Duodenal mucosa (tissue), 2 donors: Measurements from ENCODE around the gene RNLS.
"Not testable (repeated sequence)": the region's sequence is repeated elsewhere in the genome, so short reads cannot be mapped to it uniquely, and the experiment has no call there.

Experiments used
- H3K27ac ChIP-seq: one replicate; pipeline ENCODE4 v1.7.0; 2013; ENCODE audit warnings: low read depth, low read length
- H3K27me3 ChIP-seq, 2 donors: one replicate each; pipeline ENCODE4 v1.7.0; 2013; ENCODE audit warnings: low read length in 2 of 2, control low read depth in 1 of 2; ENCODE audit not compliant: insufficient read depth in 2 of 2, control insufficient read depth in 1 of 2
- H3K36me3 ChIP-seq, 2 donors: one replicate each; pipeline ENCODE4 v1.7.0; 2013; ENCODE audit warnings: low read length in 2 of 2, control low read depth in 1 of 2; ENCODE audit not compliant: insufficient read depth in 2 of 2, control insufficient read depth in 1 of 2
- H3K4me1 ChIP-seq, 2 donors: one replicate each; pipeline ENCODE4 v1.7.0; 2013; ENCODE audit warnings: low read length in 2 of 2, control low read depth in 1 of 2; ENCODE audit not compliant: insufficient read depth in 2 of 2, control insufficient read depth in 1 of 2
- H3K4me3 ChIP-seq, 2 donors: one replicate each; pipeline ENCODE4 v1.7.0; 2013; ENCODE audit warnings: low read length in 2 of 2, low read depth in 1 of 2
- H3K9ac ChIP-seq, 2 donors: one replicate each; pipeline ENCODE4 v1.7.0; 2013; ENCODE audit warnings: low read length in 2 of 2, low read depth in 1 of 2
- H3K9me3 ChIP-seq, 2 donors: one replicate each; pipeline ENCODE4 v1.7.0; 2013; ENCODE audit warnings: low read length in 2 of 2, control low read depth in 1 of 2; ENCODE audit not compliant: control insufficient read depth in 1 of 2

The RNLS gene

GRCh38 chr10:88291289-88292184, 291.6 kb downstream of the RNLS start:
- no peaks in the 10 kb centered on the region for H3K36me3 ChIP-seq
- no peaks in the 10 kb centered on the region for H3K27me3 ChIP-seq
- H3K27ac ChIP-seq = no peak overlapping the region
- H3K9ac ChIP-seq = no peak overlapping the region
- H3K9me3 ChIP-seq = no peaks in the 10 kb centered on the region
- H3K4me3 ChIP-seq = no peak overlapping the region
- H3K4me1 ChIP-seq = no peaks in the 10 kb centered on the region

- H3K27ac ChIP-seq = no peak overlapping the region
- no peaks in the 10 kb centered on the region for H3K27me3 ChIP-seq
- H3K4me1 ChIP-seq = no peaks in the 10 kb centered on the region
- no peak overlapping the region for H3K9ac ChIP-seq
- no peak overlapping the region for H3K4me3 ChIP-seq
- H3K36me3 ChIP-seq = no peaks in the 10 kb centered on the region
- no peaks in the 10 kb centered on the region for H3K9me3 ChIP-seq
Observed at GRCh38 chr10:88289342-88289741, 293.8 kb downstream of the RNLS start.

- H3K9ac ChIP-seq = no peak overlapping the region
- no peak overlapping the region for H3K27ac ChIP-seq
- no peaks in the 10 kb centered on the region for H3K9me3 ChIP-seq
- no peaks in the 10 kb centered on the region for H3K27me3 ChIP-seq
- H3K4me1 ChIP-seq = no peaks in the 10 kb centered on the region
- H3K4me3 ChIP-seq = no peak overlapping the region
- H3K36me3 ChIP-seq = no peaks in the 10 kb centered on the region
Observed at GRCh38 chr10:88288320-88289059, 294.6 kb downstream of the RNLS start.

- Histone ChIP-seq H3K27me3 (no peaks in the 10 kb centered on the region), H3K9me3 (no peaks in the 10 kb centered on the region), H3K9ac (no peak overlapping the region), H3K4me1 (no peaks in the 10 kb centered on the region), H3K36me3 (no peaks in the 10 kb centered on the region), H3K4me3 (no peak overlapping the region), H3K27ac (no peak overlapping the region)
Observed at GRCh38 chr10:88286030-88286429, 297.1 kb downstream of the RNLS start.

GRCh38 chr10:88281592-88282347, 301.3 kb downstream of the RNLS start:
- H3K9ac ChIP-seq = no peak overlapping the region
- H3K27ac ChIP-seq = no peak overlapping the region

DNA sequence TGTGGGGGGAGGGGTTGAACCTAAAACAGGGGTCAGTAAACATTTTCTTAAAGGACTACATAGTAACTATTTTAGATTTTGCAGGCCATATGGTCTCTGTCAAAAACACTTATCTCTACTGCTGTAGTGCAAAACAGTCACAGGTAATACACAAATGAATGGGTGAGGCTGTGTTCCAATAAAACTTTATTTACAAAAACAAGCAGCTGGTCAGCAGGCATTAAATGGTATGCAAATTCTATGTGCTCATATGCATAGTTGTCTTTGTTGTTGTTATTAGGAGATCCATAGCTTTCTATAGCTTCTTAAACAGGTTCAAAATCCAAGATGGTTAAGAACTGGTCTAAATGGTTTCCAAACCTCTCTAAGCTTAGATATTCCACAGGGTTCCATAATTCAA, 302.6 kb downstream of the RNLS start:
- Histone ChIP-seq H3K27me3 (no peaks in the 10 kb centered on the region), H3K9ac (no peak overlapping the region), H3K4me3 (no peak overlapping the region), H3K36me3 (no peaks in the 10 kb centered on the region), H3K9me3 (no peaks in the 10 kb centered on the region), H3K4me1 (no peaks in the 10 kb centered on the region), H3K27ac (no peak overlapping the region)

More at GRCh38 chr10:88281592-88282347, 301.3 kb downstream of the RNLS start:
- Histone ChIP-seq H3K4me3 (no peak overlapping the region), H3K27me3 (no peaks in the 10 kb centered on the region), H3K9me3 (no peaks in the 10 kb centered on the region), H3K36me3 (no peaks in the 10 kb centered on the region), H3K4me1 (no peaks in the 10 kb centered on the region)

DNA sequence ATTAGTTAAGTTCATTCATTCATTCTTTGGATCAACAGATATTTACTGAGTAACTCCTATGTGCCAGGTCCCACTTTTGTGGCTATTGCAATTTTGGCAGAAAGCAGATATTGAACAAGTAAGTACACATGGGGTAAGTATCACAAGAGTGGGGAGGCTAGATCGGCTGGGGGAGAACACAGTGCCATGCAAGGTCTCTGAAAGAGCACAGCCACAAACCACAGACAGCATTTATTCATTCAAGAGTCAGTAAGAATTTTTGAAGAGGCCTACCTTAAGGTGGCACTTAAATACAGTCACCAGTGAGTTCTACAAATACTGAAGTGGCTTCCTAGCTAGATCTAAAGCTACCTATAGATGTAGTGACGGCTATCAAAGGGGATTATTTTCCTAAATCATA, 304.2 kb downstream of the RNLS start:
- Histone ChIP-seq H3K4me3 (no peak overlapping the region), H3K36me3 (no peaks in the 10 kb centered on the region), H3K27me3 (no peaks in the 10 kb centered on the region), H3K4me1 (no peaks in the 10 kb centered on the region), H3K9ac (no peak overlapping the region), H3K27ac (no peak overlapping the region), H3K9me3 (no peaks in the 10 kb centered on the region)

- not testable (repeated sequence) for H3K27me3 ChIP-seq, H3K9ac ChIP-seq, H3K4me3 ChIP-seq, H3K27ac ChIP-seq, H3K4me1 ChIP-seq, H3K9me3 ChIP-seq, H3K36me3 ChIP-seq
Observed at GRCh38 chr10:88276945-88277344, 306.2 kb downstream of the RNLS start.

DNA sequence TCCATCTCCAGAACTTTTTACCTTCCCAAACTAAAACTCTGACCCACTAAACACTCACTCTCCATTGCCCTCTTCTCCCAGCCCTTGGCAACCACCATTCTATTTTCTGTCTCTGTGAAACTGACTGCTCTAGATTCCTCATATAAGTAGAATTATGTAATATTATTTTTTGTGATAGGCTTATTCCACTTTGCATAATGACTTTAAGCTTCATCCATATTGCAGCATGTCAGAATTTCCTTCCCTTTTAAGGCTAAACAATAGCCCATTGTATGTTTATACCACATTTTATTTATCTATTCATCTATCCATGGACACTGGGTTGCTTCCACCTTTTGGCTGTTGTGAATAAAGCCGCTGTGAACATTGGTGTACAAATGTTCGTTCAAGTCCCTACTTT, 308.8 kb downstream of the RNLS start:
- Histone ChIP-seq H3K9me3 (no peaks in the 10 kb centered on the region), H3K36me3 (no peaks in the 10 kb centered on the region), H3K27me3 (no peaks in the 10 kb centered on the region), H3K4me1 (peaks cover 15 to 23% of the 10 kb centered on the region in 2 donors), H3K9ac (no peak overlapping the region), H3K4me3 (no peak overlapping the region), H3K27ac (no peak overlapping the region)

DNA sequence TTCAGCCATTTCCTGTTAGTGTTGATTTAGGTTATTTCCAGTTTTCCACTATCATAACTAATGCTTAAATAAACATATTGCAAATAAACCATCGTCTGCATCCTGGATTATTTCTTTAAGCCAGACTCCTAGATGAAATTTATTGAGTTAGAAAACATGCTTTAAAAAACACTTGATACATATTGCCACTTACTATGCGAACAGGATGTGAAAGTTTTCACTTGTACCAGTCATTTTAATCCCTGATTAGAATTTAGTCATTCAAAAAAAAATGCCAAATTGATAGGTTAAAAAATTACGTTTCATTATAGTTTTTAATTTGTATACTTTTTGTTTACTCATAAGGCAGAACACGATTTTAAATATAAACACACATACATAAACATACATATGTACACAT, 309.6 kb downstream of the RNLS start:
- Histone ChIP-seq H3K27me3 (no peaks in the 10 kb centered on the region), H3K36me3 (no peaks in the 10 kb centered on the region), H3K4me3 (no peak overlapping the region), H3K9ac (no peak overlapping the region), H3K27ac (no peak overlapping the region), H3K4me1 (peaks cover 15 to 23% of the 10 kb centered on the region in 2 donors), H3K9me3 (no peaks in the 10 kb centered on the region)
